Stimulated activated memory B cell treated with anti-CD40 and anti-IgM and Interleukin-4, amounts not matched to agents 10 μg/mL and 1 μg/mL and 100 μg/mL, for 72 hours (primary cell): ENCODE results near the gene MYH14.

Source experiments
- ATAC-seq: fragments of 150-1000 bp; cut with Tn5 transposase; 2 replicates; pipeline ENCODE4 v1.10.0; 2021
- H3K27ac Mint-ChIP-seq: one replicate; pipeline ENCODE4 v1.8.0; 2022; ENCODE audit warnings: mild to moderate bottlenecking, mixed read lengths
- H3K27me3 Mint-ChIP-seq: one replicate; pipeline ENCODE4 v1.8.0; 2022; ENCODE audit warnings: mixed read lengths
- H3K36me3 Mint-ChIP-seq: one replicate; pipeline ENCODE4 v1.8.0; 2022; ENCODE audit warnings: mixed read lengths
- H3K4me1 Mint-ChIP-seq: one replicate; pipeline ENCODE4 v1.8.0; 2022; ENCODE audit warnings: mixed read lengths
- H3K4me3 Mint-ChIP-seq: one replicate; pipeline ENCODE4 v1.8.0; 2022; ENCODE audit warnings: mild to moderate bottlenecking, moderate library complexity, mixed read lengths
- H3K9me3 Mint-ChIP-seq: one replicate; pipeline ENCODE4 v1.8.0; 2022; ENCODE audit warnings: mixed read lengths

MYH14 gene

DNA sequence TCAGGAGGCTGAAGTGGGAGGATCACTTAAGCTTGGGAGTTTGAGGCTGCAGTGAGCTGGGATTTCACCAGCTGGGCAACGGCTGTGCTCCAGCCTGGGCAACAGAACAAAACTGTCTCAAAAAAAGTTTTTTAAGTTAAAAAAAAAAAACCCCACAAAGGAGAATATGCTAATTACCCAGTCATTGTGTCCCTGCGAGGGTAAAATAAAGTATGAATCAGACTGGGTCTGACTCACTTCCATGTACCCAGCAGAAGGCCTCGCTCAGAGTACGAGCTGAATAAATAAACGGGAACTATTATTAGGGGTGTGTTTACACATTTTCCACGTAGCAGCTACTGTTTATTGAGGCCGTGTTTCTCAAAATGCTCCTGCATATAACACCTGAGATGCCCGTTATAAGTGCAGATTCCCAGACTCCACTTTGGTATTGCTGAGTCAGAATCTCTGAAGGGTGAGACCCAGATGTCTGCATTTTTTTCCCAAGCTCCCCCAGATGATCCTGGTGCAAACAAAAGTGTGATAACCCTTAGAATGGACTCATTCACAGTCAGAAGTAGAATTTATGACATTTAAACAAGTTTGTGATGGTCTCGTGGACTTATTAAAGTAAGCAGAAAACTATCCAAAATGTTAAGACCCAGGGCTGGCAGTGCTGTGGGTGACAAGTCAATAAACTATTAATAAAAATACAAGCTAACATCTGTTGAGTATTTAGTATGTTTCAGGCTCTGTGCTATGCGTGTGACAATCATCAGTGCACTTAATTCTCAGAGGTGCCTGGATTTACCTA, 97.6 kb downstream of the MYH14 start:
- Mint-ChIP-seq H3K9me3 (no peaks in the 10 kb centered on the region), H3K36me3 (no peaks in the 10 kb centered on the region), H3K27me3 (peaks cover 63% of the 10 kb centered on the region), H3K27ac (no peak overlapping the region), H3K4me1 (no peaks in the 10 kb centered on the region), H3K4me3 (no peak overlapping the region)
- peak; percentile 90 for ATAC-seq

DNA sequence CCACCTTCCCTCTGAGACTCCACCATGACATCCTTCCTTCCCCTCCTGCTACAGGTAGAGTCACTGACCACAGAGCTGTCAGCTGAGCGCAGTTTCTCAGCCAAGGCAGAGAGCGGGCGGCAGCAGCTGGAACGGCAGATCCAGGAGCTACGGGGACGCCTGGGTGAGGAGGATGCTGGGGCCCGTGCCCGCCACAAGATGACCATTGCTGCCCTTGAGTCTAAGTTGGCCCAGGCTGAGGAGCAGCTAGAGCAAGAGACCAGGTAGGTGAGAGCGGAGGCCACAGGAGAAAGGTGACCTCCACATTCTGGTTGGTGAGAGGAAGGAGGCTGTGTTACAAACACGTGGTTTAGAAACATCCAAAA, 98.2 kb downstream of the MYH14 start:
- H3K4me1 Mint-ChIP-seq: no peaks in the 10 kb centered on the region
- H3K27ac Mint-ChIP-seq: no peak overlapping the region
- H3K4me3 Mint-ChIP-seq: no peak overlapping the region
- no peaks in the 10 kb centered on the region for H3K36me3 Mint-ChIP-seq
- ATAC-seq: no peak
- H3K9me3 Mint-ChIP-seq: no peaks in the 10 kb centered on the region
- peaks cover 57% of the 10 kb centered on the region for H3K27me3 Mint-ChIP-seq

DNA sequence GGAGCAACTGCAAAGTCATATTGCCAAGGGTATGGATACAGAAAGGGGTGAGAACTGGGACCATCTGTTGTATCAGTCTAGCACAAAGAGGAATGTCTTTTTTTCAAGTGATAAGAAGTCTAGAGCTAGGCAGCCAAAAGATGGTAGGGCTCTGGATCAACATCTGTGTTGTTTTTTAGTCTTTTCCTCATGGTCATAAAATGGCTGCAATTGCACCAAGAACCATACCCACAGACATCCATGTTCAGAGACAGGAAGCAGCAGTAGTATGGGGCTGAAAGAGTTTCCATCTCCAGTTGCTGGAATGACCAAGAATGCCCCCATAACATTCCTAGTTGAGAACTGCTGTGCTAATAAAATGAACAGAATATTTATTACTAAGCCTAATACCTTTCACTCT, 100.1 kb downstream of the MYH14 start:
- Mint-ChIP-seq H3K4me3 (no peak overlapping the region), H3K9me3 (no peaks in the 10 kb centered on the region), H3K27ac (no peak overlapping the region), H3K4me1 (no peaks in the 10 kb centered on the region), H3K36me3 (no peaks in the 10 kb centered on the region), H3K27me3 (peaks cover 54% of the 10 kb centered on the region)
- ATAC-seq: no peak

DNA sequence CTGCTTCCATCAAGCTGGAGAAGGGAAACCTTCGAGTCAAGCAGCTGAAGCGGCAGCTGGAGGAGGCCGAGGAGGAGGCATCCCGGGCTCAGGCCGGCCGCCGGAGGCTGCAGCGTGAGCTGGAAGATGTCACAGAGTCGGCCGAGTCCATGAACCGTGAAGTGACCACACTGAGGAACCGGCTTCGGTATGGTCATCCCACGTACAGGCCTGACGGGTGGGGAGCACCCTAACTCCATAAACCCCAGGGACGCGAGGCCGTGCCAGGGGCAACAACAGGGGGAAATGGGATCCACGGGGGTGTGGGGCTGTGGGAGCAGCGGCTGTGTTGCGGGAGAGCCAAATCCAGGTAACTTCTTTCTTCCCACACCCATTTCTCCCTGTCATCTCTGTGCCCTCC, 105.6 kb downstream of the MYH14 start:
- H3K36me3 Mint-ChIP-seq: no peaks in the 10 kb centered on the region
- peaks cover 15% of the 10 kb centered on the region for H3K4me1 Mint-ChIP-seq
- peaks cover 71% of the 10 kb centered on the region for H3K27me3 Mint-ChIP-seq
- no peak overlapping the region for H3K4me3 Mint-ChIP-seq
- no peak for ATAC-seq
- no peaks in the 10 kb centered on the region for H3K9me3 Mint-ChIP-seq
- H3K27ac Mint-ChIP-seq: no peak overlapping the region

DNA sequence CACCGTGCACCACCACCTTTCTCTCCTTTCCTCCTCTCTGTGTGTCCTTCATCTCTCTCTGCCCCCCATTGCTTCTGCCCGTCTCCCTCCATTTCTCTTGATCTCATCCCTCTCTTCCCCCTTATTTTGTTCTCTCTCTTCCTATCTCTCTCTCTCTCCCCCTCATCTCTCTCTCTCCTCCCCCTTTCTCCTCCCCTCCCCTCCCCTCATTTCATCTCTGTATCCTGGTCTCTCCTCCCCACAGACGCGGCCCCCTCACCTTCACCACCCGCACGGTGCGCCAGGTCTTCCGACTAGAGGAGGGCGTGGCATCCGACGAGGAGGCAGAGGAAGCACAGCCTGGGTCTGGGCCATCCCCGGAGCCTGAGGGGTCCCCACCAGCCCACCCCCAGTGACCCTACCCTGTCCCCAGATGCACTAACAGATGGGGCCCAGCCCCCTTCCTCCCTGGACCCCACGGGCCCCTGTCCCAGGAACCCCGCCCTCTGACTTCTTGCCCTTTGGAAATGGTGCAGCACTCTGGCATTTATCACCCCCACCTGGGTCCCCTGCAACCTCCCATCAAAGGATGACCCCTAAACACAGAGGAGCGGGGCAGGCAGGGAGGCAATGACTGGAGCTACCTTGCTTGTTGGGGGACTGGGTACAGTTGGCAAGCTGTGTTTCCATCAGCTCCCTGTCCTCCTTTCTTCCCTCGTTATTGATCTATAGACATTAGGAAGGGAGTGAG, 106.1 kb downstream of the MYH14 start:
- H3K27ac Mint-ChIP-seq: no peak overlapping the region
- no peaks in the 10 kb centered on the region for H3K36me3 Mint-ChIP-seq
- ATAC-seq: peak; percentile 21
- H3K9me3 Mint-ChIP-seq: no peaks in the 10 kb centered on the region
- no peak overlapping the region for H3K4me3 Mint-ChIP-seq
- peaks cover 21% of the 10 kb centered on the region for H3K4me1 Mint-ChIP-seq
- peaks cover 72% of the 10 kb centered on the region for H3K27me3 Mint-ChIP-seq

DNA sequence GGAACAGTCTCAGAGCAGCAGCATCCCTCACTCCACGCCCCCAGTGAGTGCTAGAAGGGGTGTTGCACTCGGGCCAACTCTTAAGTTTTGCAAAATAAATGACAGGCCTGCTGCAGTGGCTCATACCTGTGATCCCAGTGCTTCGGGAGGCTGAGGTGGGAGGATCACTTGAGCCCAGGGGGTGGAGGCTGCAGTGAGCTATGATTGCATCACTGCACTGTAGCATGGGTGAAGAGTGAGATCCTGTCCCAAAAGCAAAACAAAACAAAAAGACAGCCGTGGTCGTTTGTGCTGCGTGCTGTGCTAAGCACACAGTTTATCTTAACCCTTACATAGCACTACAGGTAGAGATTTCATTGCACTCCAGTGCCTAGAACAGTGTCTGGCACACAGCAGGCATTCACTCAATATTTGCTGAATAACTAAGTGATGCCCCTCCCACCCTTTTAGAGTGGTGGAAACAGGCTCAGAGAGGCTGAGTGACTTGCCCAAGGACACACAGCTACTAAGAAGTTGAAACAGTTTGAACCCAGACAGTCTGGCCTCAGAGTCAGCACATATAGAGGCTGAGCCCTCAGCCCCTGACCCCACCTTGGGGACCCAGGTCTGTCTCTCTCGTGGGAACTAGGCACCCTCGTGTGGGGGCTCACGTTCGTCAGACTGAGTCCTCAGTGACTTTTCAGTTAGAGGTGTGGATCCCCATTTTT, 107.5 kb downstream of the MYH14 start:
- no peak for ATAC-seq
- Mint-ChIP-seq H3K9me3 (no peaks in the 10 kb centered on the region), H3K36me3 (no peaks in the 10 kb centered on the region), H3K27me3 (peaks cover 75% of the 10 kb centered on the region), H3K4me1 (peaks cover 33% of the 10 kb centered on the region), H3K27ac (no peak overlapping the region), H3K4me3 (no peak overlapping the region)

DNA sequence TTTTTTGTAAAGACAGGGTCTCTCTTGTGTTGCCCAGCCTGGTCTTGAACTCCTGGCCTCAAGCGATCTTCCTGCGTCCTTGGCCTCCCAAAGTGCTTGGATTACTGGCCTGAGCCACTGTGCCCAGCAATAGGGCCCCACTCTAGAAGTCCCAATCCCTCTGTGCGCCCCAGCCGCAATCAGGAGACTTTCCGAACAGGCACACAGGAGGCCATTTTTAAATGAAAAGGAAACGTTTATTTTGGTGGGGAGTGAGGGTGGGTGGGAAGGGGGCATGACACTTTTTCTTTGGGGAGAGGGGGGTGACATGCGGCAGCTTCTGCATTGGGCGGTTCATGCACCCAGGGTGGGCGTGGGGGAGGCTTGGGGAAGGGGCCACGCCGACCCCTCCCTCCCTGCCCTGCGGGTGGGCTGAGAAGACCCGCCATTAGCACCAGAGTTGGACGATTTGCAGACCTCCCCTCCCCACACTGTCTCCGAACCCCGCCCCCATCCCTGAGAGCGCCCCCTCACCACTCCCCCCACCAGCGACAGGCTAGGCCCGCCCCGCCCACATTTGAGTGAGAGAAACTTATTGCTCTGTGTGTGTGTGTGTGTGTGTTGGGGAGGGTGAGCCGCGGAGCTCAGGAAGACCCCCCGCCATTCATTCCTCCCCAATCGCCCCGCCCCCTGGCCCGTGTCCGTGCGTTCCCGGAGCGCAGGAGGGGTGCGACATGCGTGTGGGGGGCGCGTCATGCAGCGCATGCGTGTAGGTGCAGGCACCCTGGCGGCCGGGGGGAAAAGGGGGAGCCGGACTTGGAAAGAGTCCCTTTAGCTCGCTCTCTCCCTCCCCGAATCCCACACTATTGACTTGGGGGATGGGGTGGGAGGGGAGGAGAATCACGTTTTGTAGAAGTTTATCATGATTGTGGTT, 108.6 kb downstream of the MYH14 start:
- ATAC-seq: no peak
- H3K9me3 Mint-ChIP-seq: no peaks in the 10 kb centered on the region
- peaks cover 39% of the 10 kb centered on the region for H3K4me1 Mint-ChIP-seq
- no peak overlapping the region for H3K27ac Mint-ChIP-seq
- no peak overlapping the region for H3K4me3 Mint-ChIP-seq
- H3K27me3 Mint-ChIP-seq: peaks cover 83% of the 10 kb centered on the region
- peaks cover 4% of the 10 kb centered on the region for H3K36me3 Mint-ChIP-seq

DNA sequence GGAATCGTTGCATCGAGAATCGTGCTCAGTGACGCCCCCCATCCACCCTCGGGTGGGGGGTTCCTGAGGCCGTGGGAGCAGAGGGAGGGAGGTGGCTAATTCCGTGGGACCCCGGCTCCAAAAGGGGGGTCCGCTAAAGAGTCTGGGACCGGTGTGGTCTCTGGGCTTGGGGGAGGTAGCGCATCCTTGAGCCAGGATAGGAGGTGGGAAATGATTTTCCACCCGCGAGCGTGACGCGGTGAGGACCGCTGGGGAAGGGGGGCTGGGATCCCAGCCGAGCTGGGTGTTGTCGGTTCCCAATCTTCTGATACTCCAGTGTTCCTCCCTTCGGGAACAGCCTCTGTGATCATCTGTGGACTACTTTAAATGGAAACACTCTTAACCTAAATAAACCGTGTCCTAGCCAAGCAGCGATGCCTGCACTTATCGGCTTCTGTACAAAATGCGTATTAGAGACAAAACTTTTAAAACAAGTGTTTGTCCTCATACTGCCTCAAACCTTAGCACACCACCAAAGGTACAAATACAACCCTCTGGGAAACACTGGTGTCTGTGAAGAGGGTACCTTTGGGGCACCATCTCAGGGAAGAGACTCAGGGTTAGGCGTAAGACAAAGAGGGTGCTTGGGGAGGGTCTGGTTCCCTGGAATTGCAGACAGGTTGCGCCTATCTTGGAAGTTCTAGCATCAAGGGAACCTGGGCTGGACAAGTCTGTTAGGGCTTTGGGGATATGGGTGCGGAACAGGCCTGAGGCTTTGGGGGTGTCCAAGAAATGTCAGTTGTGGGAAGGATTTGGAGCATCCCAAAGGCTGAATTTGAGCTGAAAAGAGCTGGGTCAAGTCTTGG, 109.8 kb downstream of the MYH14 start:
- peaks cover 75% of the 10 kb centered on the region for H3K27me3 Mint-ChIP-seq
- no peak overlapping the region for H3K27ac Mint-ChIP-seq
- H3K4me3 Mint-ChIP-seq: no peak overlapping the region
- ATAC-seq: no peak
- peaks cover 39% of the 10 kb centered on the region for H3K4me1 Mint-ChIP-seq
- H3K9me3 Mint-ChIP-seq: no peaks in the 10 kb centered on the region
- peaks cover 14% of the 10 kb centered on the region for H3K36me3 Mint-ChIP-seq

DNA sequence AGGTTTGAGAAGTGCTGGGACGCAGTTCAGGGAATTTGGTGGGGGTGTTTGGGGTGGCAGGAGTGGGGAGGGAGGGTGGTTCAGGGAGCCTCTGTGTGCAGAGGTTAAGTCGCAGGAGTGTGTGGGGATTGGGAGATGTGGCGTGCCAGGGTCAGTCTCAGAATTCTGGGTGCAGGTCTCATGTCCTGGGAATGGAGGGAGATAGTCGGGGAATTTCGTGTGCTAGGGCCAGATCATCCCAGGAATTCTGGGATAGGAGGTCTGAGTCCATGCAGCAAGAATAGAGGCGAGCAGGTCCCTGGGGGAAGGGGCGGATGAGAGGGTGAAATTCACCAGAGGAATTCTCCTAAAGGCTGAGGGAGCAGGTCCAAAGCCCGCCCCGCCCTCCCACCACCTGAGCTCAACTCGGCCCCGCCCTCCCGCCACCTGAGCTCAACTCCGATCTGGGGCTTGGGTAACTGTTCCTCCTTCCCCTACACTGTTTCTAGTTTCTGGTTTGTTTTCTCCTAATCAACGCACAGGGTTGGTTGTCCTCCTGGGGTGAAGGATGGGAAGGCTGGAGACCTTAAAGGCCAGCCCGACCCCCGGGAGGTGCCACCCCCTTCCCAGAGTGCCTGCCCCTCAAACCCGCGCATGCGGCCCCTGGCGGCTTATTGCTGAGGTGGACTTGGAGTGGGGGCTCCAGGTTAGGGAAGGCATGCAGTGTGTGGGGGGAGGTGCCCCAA, 110.6 kb downstream of the MYH14 start:
- Mint-ChIP-seq H3K27me3 (peaks cover 67% of the 10 kb centered on the region), H3K36me3 (peaks cover 16% of the 10 kb centered on the region), H3K4me3 (peak overlapping the region; percentile 18), H3K4me1 (peaks cover 39% of the 10 kb centered on the region), H3K27ac (no peak overlapping the region), H3K9me3 (no peaks in the 10 kb centered on the region)
- ATAC-seq: no peak

DNA sequence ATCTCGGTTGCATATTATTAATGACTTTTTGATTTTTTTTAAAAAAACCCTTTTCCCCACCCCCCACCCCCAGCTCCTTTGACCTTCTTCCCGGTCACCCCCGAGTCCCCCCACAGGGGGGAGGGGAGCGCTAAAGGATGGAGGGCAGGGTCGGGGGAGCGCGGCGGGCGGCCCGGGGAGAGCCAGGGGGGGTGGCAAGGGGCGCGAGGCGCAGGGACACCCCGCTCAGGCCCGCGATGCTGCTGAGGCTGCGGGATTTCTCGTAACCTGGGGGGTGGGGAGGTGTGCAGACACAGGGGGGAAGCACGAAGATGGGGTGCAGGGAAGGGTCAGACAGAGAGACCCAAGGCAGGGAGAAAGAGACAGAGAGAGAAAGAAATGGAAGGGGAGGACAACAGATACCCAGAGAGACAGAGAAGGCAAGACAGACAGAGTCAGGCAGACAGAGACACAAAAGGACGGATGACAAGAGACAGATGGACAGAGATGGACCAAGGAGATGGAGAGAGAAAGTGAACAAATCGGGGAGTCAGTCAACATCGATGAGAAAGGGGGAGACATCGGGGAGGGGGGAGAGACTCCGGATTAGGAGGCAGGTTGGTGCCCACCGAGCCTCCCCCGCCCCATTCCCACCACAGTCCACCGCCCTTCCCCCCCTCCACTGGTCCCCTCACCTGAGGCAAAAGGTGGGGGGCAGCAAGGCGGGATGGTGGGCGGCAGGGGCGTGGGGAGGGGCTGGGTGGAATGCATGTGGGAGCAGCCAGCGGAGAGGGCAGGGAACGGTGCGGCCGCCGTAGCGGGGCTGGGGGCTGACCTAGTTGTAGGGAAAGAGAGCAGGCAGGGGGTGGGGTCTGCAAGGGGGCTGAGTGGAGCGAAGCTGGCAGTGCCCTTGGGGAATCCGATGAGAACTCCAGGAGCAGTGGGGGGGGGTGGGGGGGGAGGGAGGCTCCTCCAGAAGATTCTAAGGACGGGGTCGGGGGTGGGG, 111.6 kb downstream of the MYH14 start:
- no peak for ATAC-seq
- H3K27ac Mint-ChIP-seq: no peak overlapping the region
- H3K4me3 Mint-ChIP-seq: peak overlapping the region; percentile 7
- peaks cover 57% of the 10 kb centered on the region for H3K27me3 Mint-ChIP-seq
- H3K4me1 Mint-ChIP-seq: peaks cover 38% of the 10 kb centered on the region
- H3K9me3 Mint-ChIP-seq: no peaks in the 10 kb centered on the region
- H3K36me3 Mint-ChIP-seq: peaks cover 27% of the 10 kb centered on the region

DNA sequence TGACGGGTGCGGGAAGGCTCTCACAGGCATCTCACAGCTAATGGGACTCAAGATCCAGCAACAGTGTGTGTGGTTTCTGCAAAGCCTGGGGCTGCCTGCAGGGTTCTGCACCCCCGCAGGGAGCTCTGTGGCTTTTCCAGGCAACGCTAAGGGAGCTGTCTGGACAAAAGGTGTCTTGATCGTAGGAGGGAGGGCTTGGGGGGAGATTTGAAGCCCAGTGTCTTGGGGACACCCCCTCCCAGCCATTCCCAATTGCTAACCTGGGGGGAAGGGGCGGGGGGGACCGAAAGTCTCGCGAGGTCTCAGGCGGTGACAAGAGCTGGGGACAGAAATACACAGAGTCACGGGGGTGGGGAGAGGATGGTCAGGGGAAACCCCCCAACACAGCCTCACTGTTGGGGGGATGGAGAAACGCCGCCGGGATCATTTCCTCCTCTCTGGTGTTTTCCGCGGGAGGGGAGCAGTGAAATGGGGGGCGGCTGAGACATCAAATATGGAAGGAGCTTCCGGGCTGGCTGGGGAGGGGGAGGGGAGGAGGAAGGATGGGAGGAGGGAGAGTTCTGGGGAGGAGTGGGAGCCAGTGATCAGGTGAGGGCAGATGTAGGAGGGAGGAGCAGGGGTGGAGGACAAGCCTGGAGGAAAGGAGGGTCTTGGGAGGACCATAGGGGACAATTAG, 112.5 kb downstream of the MYH14 start:
- peaks cover 36% of the 10 kb centered on the region for H3K36me3 Mint-ChIP-seq
- H3K27ac Mint-ChIP-seq: no peak overlapping the region
- H3K4me1 Mint-ChIP-seq: peaks cover 34% of the 10 kb centered on the region
- no peaks in the 10 kb centered on the region for H3K9me3 Mint-ChIP-seq
- peak overlapping the region; percentile 60 for H3K4me3 Mint-ChIP-seq
- H3K27me3 Mint-ChIP-seq: peaks cover 48% of the 10 kb centered on the region
- ATAC-seq: peak; percentile 71

DNA sequence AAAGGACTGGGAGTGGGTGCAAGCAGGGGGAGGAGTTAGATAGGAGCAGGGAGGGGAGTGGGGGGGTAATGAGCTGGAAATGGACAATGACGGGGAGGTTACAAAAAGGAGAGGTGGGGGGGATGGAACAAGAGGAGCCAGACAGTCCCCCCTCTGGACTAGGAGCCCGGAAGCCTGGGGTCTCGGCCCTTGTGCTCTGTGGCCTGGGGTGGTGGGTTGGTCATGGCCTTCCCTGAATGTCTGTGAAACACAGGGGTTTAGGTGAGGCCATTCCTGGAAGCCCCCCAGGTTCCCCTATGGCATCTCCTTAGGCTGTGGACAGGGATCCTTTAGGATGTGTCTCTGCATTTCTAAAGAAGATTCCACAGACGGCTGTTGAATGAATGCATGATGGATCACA, 113.7 kb downstream of the MYH14 start:
- H3K4me3 Mint-ChIP-seq: no peak overlapping the region

More for the DNA sequence above, 113.7 kb downstream of the MYH14 start:
- Mint-ChIP-seq H3K27me3 (peaks cover 38% of the 10 kb centered on the region), H3K36me3 (peaks cover 48% of the 10 kb centered on the region), H3K9me3 (no peaks in the 10 kb centered on the region), H3K27ac (no peak overlapping the region), H3K4me1 (peaks cover 34% of the 10 kb centered on the region)
- no peak for ATAC-seq
